HL-60 (cell line): ENCODE results near the gene TMEM135.

ENCODE experiments used
- CTCF ChIP-seq: IDR thresholded peaks from one replicate; pipeline ENCODE4 v1.5.1; 2011; ENCODE audit warnings: low read length, control low read depth, inconsistent platforms; ENCODE audit not compliant: insufficient read depth
- POLR2AphosphoS5 ChIP-seq: IDR thresholded peaks from 2 replicates; pipeline ENCODE4 v1.6.1; 2012; ENCODE audit warnings: low read depth

- TF ChIP-seq CTCF (no peak), POLR2AphosphoS5 (no peak)
These were observed 260.4 kb downstream of the TMEM135 start for GRCh38 chr11:87298155-87298554.
